Measurements from ENCODE around the gene MAST2.

- TF ChIP-seq CTCF (CRISPR knock-in tag; IDR thresholded peaks at IDR 0.05) = no peak
- TF ChIP-seq CAMTA2 (CRISPR knock-in tag; IDR thresholded peaks at IDR 0.05; ENCODE audit: borderline replicate concordance) = no peak
- TF ChIP-seq, protein P1, sequence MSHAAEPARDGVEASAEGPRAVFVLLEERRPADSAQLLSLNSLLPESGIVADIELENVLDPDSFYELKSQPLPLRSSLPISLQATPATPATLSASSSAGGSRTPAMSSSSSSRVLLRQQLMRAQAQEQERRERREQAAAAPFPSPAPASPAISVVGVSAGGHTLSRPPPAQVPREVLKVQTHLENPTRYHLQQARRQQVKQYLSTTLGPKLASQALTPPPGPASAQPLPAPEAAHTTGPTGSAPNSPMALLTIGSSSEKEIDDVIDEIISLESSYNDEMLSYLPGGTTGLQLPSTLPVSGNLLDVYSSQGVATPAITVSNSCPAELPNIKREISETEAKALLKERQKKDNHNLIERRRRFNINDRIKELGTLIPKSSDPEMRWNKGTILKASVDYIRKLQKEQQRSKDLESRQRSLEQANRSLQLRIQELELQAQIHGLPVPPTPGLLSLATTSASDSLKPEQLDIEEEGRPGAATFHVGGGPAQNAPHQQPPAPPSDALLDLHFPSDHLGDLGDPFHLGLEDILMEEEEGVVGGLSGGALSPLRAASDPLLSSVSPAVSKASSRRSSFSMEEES (CRISPR knock-in tag; IDR thresholded peaks at IDR 0.05) = no peak
- TF ChIP-seq POLR2A (IDR thresholded peaks at IDR 0.05; ENCODE audit: insufficient read depth in 1 of 2, low read depth in 2 of 2, low read length in 2 of 2) = no peak
- no peak for TF ChIP-seq MTF1 (CRISPR knock-in tag; IDR thresholded peaks at IDR 0.05)
These were observed 142.0 kb downstream of the MAST2 start for GRCh38 chr1:45945426-45945825.

All from HepG2 (cell line).